Caki2 (cell line): ENCODE measurements around the gene KCNJ15. TPM values are rescaled to one million over a fixed set of nuclear protein-coding genes. Genes with fewer than 3 reads are reported as not detected.
"Not testable (repeated sequence)": the region's sequence is repeated elsewhere in the genome, so short reads cannot be mapped to it uniquely, and the experiment has no call there.

ENCODE experiments used
- DNase-seq: peaks from one replicate; pipeline ENCODE4 v3.0.0-alpha.2; 2015; ENCODE audit warnings: low read depth
- in situ Hi-C: cut with HindIII; loops from 2 replicates; pipeline ENCODE4 v1.10.0; 2016; ENCODE audit warnings: low sequenced_read_pairs, low pct_unique_long_range_greater_than_20kb, mixed read lengths
- total RNA-seq: library from RNA; depleted of rRNA; stranded (reverse); fragments of >200 nt; shearing (Covaris generic); gene quantifications from 2 replicates; pipeline ENCODE4 v1.2.3, GENCODE V29; 2014; ENCODE audit warnings: low replicate concordance

The KCNJ15 gene
- total RNA-seq, 1 experiment from 2014 or later = not detected

DNA sequence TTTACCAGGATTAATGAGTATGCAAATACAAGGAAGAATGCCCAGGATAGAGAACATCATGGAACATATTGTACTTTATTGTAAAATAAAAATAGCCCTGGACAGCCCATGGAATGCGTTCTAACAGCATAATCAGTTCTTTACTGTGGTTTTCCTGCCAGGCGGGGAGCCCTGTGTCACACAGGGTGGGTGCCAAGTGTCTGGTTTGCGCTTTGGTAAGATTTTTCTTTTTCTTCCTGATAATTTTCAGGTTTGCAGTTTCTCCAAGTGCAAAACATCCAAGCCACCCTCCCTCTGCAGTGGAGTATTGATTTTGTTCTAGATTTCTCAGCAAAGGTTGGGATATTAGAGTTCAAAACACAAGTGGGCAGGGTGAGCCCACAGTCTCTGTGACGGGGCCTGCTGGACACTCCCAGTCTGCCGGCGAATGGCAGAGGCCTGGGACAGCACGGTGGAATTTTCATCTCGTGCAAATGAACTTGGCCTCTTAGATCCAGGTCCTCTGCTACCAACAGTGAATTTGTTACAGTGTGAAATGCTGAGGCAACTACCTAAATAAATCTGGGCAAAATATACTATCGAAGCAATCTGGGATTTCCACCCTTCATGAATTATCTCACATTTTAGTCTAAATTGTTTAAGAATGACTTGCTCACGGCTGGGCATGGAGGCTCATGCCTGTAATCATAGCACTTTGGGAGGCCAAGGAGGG, 15.6 kb upstream of the KCNJ15 start:
- in situ Hi-C loops = no loop called here
- no peak for DNase-seq

DNA sequence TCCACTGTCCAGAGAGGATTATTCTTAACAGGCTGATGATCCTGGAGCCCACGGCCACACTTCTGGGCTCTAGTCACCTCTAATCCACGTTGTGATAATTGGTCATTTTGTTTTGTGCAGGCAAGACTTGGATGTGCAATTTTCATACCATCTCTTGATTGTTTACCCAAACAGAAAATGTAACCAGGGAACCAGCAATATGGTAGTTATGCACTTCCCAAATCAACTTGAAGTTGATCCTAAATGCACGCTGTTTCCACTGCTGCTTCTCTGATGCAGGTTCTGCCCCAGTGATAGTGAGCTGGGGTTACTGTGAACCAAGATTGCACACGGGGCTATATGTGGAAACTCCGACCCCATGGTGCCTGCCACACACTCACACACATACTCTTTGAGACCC, 14.7 kb upstream of the KCNJ15 start:
- in situ Hi-C loops = no loop called here

DNA sequence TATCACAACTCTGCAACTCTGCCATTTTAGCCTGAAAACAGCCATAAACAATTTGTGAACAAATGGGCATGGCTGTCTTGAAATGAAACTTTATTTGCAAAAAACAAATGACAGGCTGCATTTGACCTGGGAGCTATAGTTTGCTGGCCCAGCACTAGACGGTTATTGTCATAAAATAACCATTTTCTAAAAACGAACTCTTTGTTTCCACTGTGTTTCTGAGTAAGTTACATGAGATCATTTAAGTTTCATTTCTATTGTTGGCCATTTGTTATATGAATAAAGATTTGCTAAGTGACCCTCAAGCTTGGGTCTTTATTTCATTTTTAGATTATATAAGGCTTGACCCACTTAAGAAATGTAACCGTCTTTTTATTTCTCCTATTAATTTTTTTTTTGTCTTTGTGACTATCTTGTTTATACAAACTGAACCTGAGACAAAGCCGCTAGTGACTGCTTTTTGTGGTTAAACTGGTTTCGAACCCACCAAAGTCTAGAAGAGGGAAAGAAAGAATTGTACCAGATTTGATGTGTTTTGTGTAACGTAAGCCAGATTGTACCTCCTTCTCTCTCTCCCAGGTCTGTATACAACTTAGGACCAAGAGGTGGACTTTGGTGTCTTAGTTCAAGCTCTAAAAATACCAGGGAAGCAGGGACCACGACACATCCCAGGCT, 12.9 kb upstream of the KCNJ15 start:
- no peak for DNase-seq
- in situ Hi-C loops = no loop called here

More for the DNA sequence above, 14.7 kb upstream of the KCNJ15 start:
- DNase-seq = no peak

DNA sequence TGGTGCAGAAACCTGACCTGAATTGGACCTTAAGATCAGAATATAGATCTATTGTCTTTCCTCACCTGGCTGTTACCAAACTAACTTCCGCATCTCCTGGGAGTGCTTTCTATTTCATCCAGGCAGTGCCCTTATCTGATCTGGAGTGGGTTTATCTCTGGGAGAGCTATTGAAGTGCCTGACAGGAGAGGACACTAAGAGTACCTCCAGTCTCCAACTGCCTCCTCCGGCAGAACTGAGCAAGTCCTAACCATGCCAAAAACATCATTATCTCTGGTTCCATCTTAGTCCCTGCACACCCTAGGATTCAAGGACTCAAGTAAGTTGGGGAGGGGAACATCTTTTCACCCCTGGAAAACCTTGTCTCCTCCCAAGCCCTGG, 12.4 kb upstream of the KCNJ15 start:
- in situ Hi-C loops = no loop called here

DNA sequence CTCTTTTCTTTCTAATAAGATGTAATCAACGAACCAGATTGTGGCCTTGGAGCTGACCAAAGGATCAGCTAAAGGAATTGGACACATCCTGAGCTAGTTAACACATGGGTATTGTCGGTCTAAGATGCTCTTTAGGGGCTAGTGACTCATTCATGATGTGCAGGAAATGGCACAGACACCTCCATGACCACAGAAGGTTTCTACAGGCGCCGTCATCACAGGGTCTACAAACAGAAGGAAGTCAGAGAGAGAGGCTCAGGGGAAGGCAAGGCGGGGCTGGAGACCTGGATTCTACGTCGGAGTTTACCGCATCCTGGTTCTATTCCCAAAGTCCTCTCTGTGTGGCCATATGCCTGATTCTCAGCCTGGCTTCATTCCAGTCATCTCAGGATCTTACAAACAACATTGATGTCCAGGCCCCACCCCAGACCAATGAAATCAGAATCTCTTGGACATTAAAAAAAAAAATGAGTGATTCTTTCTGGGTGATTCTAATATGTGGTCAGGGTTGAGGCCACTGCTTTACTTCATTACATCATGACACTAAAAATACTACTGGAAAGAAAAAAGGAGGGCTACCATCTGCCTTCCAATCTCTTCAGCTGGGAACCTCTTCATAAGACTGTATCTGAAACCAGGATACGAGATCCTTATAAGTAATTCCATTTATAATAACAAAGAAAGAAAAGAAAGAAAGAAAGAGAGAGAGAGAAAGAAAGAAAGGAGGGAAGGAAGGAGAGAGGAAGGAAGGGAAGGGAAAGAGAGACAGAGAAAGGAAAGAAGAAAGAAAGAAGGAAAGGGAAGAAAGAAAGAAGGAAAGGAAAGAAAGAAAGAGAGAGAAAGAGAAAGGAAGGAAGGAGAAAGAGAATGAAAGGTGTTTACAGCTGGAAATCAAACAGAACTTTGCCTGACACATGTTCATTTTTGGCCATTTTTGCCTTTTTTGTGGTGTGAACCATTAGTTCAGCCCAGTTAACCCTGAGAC, 11.6 kb upstream of the KCNJ15 start:
- in situ Hi-C loops = no loop called here
- DNase-seq = peak; percentile 20

More for the DNA sequence above, 12.4 kb upstream of the KCNJ15 start:
- DNase-seq = no peak

DNA sequence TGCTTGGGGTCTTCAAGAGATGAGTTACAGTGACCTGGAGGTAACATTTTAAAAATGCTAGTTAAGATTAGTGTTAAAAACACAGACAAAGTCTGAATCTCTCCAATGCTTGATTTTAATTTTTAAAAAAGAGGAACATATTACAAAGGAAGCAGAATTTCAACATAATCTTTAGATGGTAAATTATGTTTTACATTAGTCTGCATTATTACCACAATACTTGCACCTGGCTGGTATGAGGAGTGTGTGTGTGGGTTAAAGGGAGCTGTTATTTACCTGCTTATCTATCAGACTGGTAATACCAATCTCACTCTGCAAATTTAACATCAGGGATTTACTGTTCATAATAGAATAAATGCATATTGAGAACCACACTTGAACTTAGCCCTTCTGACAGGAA, 10.3 kb upstream of the KCNJ15 start:
- in situ Hi-C loops = no loop called here
- no peak for DNase-seq

DNA sequence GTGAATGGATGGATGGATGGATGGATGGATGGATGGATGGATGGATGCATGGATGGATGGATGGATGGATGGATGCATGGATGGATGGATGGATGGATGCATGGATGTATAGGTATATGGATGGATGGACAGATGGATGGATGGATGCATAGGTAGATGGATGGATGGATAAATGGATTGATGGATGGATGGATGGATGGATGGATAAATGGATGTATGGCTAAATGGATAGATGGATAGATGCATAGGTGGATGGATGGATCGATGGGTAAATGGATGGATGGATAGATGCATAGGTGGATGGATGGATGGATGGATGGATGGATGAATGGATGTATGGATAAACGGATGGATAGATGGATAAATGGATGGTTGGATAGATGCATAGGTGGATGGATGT, 9.7 kb upstream of the KCNJ15 start:
- in situ Hi-C loops, DNase-seq: not testable (repeated sequence)

DNA sequence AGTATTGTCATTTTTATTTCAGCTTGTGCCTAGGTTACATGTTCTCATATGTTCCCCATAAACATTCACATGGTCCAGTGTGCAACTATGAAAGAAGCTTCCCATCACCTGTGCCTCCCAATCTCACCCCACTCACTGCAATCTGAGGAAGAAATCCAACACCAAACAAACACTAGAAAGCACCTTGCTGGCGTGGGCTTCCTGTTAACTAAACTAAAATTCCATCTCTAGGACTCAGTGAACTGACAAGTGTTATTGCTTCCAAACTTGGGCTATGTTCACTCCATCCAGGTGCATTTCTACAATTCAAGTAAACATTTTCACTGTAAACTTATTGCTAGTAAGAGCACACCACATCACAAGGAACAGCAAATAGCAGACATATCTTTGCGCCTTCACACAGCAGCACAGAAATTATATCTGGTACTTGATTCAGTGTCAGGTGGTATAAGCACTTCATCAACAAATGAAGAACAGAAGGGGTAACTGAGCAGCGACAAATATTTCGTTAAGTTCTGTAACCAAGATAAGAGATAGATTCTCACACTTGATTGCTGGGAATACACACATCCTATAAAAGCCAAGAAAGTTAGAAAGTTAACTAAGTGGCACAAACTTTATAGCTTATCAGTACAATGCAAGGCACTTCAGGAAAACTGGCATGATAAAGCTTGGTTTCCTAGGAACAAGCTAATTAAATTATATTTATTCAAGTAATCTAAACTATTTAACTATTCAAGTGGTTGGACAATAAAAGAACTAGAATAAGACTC, 8.9 kb upstream of the KCNJ15 start:
- no peak for DNase-seq
- in situ Hi-C loops = no loop called here

DNA sequence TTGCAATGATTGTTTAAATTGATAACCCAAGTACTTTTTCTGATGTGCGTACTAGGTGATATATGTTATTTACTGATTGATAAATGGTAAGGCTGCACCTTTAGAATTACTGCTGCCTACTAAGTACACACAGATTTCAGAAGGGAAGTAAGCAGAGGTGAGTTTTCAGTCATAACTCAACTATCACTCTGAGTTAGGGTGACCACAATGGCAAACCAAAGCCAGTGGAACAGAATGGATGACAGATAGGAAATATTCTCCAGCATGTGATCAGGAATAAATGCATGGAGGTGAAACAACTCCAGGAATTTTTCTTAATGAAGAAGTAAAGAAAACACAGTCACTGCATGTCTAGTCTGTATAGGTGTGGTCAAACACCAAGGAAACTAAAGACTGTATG, 7.5 kb upstream of the KCNJ15 start:
- DNase-seq = no peak
- in situ Hi-C loops = no loop called here

DNA sequence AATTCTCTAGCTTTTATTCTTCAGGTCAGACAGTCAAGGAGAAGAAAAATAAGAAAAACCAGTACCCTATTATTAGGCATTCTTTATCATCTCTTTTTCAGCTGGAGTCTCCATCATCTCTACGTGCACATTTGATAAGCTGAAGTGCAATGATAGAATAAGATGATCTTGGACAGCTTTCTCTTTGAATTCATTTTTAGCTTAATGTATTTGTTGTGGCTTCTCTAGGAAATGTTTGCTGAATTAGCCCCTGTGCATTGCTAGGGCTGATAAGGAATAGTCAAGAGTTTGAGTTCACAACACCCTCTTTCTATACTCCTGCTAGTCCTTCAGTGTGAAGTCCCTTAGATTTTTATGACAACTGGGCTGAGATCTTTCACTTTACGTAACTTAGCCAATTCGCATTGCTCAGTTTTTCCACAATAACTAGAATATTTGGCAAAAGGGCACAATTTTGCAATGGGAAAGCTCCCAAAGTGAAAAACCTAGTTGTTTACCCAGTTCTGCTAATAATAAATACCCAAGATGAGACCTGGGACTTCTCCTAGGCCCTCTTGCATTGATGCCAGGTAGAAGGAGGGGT, 7.0 kb upstream of the KCNJ15 start:
- no peak for DNase-seq
- in situ Hi-C loops = no loop called here

DNA sequence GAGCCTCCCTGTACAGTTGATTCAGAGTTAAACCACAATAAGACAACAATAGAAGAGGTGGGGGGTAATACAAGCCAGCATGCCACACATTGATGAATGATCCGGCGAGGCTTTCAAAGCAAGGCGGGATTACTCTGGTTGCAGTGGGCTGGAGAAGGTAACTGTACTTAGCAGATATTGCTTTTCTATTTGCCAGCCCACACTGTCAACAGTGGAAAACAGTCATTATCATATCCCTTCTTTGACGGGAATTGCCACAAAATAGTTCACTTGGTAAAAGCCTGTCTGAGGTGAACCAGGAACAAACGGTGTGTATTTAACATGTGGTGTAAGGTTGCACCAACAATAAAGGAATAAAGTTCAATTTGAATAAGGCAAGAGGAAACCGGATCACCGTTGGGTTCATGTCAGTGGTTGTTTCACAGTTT, 5.8 kb upstream of the KCNJ15 start:
- no peak for DNase-seq
- in situ Hi-C loops = no loop called here

DNA sequence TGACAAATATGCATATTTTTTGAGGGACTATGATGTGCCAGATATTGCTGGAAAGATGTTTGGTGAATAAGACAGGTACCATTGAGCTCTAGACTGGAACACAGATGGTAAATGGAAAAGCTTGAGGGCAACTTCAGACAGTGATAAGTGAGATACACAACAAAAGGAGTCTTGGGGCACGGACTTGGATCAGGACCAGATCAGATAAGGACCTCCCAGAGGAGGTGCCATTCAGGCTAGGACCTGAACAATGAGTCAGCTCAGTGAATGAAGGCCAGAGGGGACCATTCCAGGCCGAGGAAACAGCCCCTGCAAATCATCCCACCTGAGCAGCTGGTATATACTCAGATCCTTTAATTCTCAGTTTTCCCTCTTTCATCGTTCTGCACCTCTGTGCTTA, 1.8 kb upstream of the KCNJ15 start:
- in situ Hi-C loops = no loop called here
- no peak for DNase-seq

DNA sequence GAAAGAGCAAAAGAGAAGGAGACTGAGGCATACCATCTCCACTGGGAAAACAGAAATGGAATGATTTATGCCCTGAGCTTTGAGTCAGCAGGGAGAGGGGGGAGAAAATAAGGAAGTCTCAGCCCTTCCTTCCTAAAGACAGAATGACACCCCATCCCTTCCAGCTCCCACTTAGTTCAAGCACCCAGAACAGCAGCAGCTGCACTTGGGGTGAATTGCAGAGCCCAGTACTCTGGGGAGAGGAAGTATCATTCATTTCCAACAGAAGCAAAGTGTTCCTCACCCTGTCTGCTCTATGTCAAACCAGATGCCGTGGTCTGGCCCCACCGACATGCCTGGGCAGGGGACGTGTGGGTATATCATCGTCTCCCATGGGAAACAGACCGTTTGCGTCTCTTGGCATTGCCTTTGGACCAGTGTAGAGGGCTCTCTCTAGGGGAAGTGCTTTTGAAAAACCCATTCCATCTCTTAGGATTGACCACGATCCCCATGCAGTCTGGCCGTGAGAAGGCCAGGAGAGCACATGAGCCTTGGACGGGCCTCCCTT, 1.1 kb upstream of the KCNJ15 start:
- in situ Hi-C loops = no loop called here
- DNase-seq = no peak

DNA sequence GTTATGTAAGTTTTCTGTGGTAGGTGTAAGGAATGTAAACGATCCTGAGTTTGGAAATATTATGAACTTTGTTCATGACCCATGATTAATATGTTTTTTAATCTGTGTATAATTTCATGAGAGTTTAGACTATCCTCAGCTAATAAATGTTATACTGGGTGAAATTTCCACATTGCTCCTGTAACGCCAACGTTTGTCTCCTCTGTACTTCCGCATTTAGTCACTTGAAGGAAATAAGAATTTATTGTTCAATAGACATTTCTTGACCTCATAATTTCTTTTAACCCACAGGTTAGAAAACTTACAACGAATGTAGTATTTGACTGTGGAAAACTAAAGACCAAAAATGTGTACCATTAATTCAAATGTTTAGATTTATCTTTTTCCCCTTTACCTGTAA, 876 bp downstream of the KCNJ15 start:
- DNase-seq = no peak
- in situ Hi-C loops = no loop called here

DNA sequence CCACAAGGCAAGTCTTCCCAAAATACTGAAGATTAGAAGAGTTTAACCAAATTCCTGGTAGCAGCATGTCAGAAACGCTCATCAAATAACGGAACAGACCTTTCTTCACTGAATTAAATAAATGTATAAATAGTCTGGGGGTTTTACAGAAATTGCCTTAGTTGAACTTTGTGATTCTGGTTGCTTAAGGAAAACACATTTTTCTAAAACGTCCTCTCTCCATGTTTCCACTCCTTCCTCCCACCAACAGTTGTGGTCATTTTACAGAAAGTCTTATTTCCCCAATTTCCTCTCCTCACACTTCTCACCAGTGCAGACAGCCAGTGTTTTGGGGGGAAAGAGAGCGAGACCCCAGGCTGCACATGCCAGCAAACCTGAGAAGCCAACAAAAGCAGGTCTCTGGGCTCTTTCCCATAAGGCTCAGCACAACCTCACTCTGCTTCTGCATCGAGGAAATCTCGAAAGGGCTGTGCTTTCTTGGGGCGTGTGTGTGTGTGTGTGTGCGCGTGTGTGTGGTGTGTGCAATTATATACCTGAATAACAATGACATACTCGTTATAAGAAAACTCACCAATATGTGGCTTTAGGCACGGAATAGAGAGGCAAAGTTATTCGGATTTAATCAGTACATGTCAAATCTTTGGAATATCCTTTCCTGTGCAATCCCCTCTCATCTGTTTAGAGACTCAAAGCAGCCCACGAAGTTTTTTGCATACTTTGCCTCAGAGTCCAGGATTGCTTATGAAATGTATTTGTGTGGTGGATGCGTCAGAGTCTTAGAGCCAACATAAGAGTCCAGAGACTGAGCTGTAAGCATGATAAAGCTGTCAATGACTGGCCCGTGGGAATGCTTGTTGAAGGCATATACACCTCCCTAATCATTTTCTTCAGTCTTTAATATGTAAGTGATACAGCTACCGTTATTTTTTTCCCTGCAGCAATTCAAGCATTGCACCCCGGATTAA, 2.0 kb downstream of the KCNJ15 start:
- in situ Hi-C loops = no loop called here
- no peak for DNase-seq

DNA sequence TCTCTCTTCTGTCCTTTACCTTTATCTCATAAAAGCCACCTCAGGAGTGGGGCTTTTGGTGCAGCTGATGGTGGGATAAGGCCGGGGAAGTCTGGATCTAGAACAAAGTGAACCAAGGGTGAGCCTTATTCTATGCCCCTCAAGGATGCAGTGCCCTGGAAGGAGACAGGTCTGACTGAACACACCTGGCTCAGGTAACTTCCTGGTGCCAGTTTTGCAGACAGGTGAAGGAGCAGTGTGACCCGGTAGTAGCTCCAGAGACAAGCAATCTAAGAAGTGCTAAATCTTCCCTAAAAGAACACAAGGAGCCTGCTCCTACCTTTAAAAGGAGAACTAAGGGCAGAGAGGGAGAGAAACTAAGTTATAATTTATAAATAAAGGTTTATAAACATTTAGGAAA, 2.9 kb downstream of the KCNJ15 start:
- in situ Hi-C loops = no loop called here
- DNase-seq = no peak

DNA sequence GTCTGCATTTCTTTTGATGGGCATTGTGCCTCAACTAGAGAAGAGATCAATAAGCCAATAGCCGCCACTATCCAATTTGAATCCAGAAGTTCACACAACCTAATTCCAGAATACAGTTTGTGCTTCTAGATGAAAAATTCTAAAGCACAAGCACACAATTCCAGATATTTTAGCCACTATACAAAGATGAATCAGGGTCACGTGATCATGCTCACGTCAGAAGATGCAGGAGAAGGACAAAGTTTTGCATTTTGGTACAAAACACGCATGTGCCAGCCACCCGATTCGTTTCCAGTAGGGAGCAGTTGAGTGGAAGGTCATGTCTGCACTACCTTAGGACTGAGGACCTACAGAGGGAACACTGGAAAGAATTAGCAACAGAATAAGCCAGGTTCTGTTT, 3.6 kb downstream of the KCNJ15 start:
- in situ Hi-C loops = no loop called here
- no peak for DNase-seq
